Activated CD8-positive, alpha-beta memory T cell treated with anti-CD3 and anti-CD28 coated beads, Interleukin-2, amount 10 ng/mL, durations not matched to agents 7 days and 5 days (primary cell): Measurements from ENCODE around the gene CAPZB. TPM values are rescaled to one million over a fixed set of nuclear protein-coding genes. Genes with fewer than 3 reads are reported as not detected.
A peak's percentile ranks its signal among the peaks of the same experiment; 100 is the strongest.

Experiments used
- ATAC-seq: fragments of 150-1000 bp; cut with Tn5 transposase; one replicate; pipeline ENCODE4 v1.10.0; 2021; ENCODE audit warnings: moderate library complexity
- CTCF ChIA-PET: fragments of 350-600 bp; sonication (Branson Sonifier 250); formaldehyde crosslinking; loops from one replicate; lab custom pipeline; 2021; ENCODE audit warnings: antibody characterized with exemption; lab: Charles Lee
- DNase-seq: peaks from one replicate; pipeline ENCODE4 v3.0.0-alpha.2; 2020
- H3K27ac Mint-ChIP-seq: one replicate; pipeline ENCODE4 v1.8.0; 2021; ENCODE audit warnings: mild to moderate bottlenecking, mixed read lengths
- H3K27me3 Mint-ChIP-seq: one replicate; pipeline ENCODE4 v1.8.0; 2021; ENCODE audit warnings: mixed read lengths
- H3K36me3 Mint-ChIP-seq: one replicate; pipeline ENCODE4 v1.8.0; 2021; ENCODE audit warnings: mild to moderate bottlenecking, mixed read lengths
- H3K4me1 Mint-ChIP-seq: one replicate; pipeline ENCODE4 v1.8.0; 2021; ENCODE audit warnings: mixed read lengths
- H3K4me3 Mint-ChIP-seq: one replicate; pipeline ENCODE4 v1.8.0; 2021; ENCODE audit warnings: mild to moderate bottlenecking, moderate library complexity, mixed read lengths
- H3K9me3 Mint-ChIP-seq: one replicate; pipeline ENCODE4 v1.8.0; 2022; ENCODE audit warnings: low read depth, mixed read lengths
- total RNA-seq, 2 experiments: library from RNA; stranded (reverse); gene quantifications; one replicate each; pipeline ENCODE4 v1.2.3, GENCODE V29; 2021

The CAPZB gene
- total RNA-seq, 2 experiments from 2014 or later = 411 to 427 TPM

GRCh38 chr1:19461220-19461554, 24.2 kb downstream of the CAPZB start:
- ATAC-seq (no peak), DNase-seq (no peak)
- Mint-ChIP-seq H3K27me3 (no peaks in the 10 kb centered on the region), H3K4me3 (no peak overlapping the region), H3K4me1 (peaks cover 79% of the 10 kb centered on the region), H3K27ac (no peak overlapping the region), H3K9me3 (no peaks in the 10 kb centered on the region), H3K36me3 (peaks cover 37% of the 10 kb centered on the region)
- CTCF ChIA-PET = interaction anchor here (0.7 to 5.0 kb wide), 9 partner anchors 11 to 191 kb away, joined by 3 to 20 read pairs (median 3); no protein-coding TSS in a partner anchor

GRCh38 chr1:19460535-19461219, 24.7 kb downstream of the CAPZB start:
- CTCF ChIA-PET = interaction anchor here (0.7 to 5.0 kb wide), 10 partner anchors 12 to 192 kb away, joined by 3 to 20 read pairs (median 3); no protein-coding TSS in a partner anchor
- Mint-ChIP-seq H3K9me3 (no peaks in the 10 kb centered on the region), H3K27me3 (no peaks in the 10 kb centered on the region), H3K36me3 (peaks cover 36% of the 10 kb centered on the region), H3K4me3 (no peak overlapping the region), H3K27ac (peak overlapping the region; percentile 13), H3K4me1 (peaks cover 78% of the 10 kb centered on the region)
- DNase-seq (no peak), ATAC-seq (no peak)

GRCh38 chr1:19458815-19459417, 26.4 kb downstream of the CAPZB start:
- H3K36me3 Mint-ChIP-seq = peaks cover 26% of the 10 kb centered on the region
- no peak overlapping the region for H3K4me3 Mint-ChIP-seq
- no peak for DNase-seq
- H3K27ac Mint-ChIP-seq = peak overlapping the region; percentile 45
- H3K9me3 Mint-ChIP-seq = no peaks in the 10 kb centered on the region
- no peaks in the 10 kb centered on the region for H3K27me3 Mint-ChIP-seq
- peaks cover 76% of the 10 kb centered on the region for H3K4me1 Mint-ChIP-seq
- ATAC-seq = no peak
- CTCF ChIA-PET = no interaction called here

- H3K36me3 Mint-ChIP-seq = peaks cover 20% of the 10 kb centered on the region
- H3K27me3 Mint-ChIP-seq = no peaks in the 10 kb centered on the region
- no peak overlapping the region for H3K27ac Mint-ChIP-seq
- ATAC-seq (no peak), DNase-seq (no peak)
- no peak overlapping the region for H3K4me3 Mint-ChIP-seq
- H3K9me3 Mint-ChIP-seq = no peaks in the 10 kb centered on the region
- CTCF ChIA-PET = interaction anchor here (1.1 to 1.4 kb wide), 3 partner anchors 8 to 247 kb away, joined by 3 read pairs; no protein-coding TSS in a partner anchor
- H3K4me1 Mint-ChIP-seq = peaks cover 66% of the 10 kb centered on the region
These were observed 27.7 kb downstream of the CAPZB start for GRCh38 chr1:19457607-19458006.

GRCh38 chr1:19456968-19457441, 28.3 kb downstream of the CAPZB start:
- Mint-ChIP-seq H3K4me3 (no peak overlapping the region), H3K4me1 (peaks cover 63% of the 10 kb centered on the region), H3K27me3 (no peaks in the 10 kb centered on the region), H3K27ac (no peak overlapping the region), H3K9me3 (no peaks in the 10 kb centered on the region), H3K36me3 (peaks cover 20% of the 10 kb centered on the region)
- CTCF ChIA-PET = interaction anchor here (1.2 to 1.4 kb wide), 2 partner anchors 9 to 248 kb away, joined by 3 read pairs; no protein-coding TSS in a partner anchor
- DNase-seq = no peak
- ATAC-seq = no peak

GRCh38 chr1:19455353-19455752, 30.0 kb downstream of the CAPZB start:
- H3K27me3 Mint-ChIP-seq = no peaks in the 10 kb centered on the region
- no peak overlapping the region for H3K27ac Mint-ChIP-seq
- no peaks in the 10 kb centered on the region for H3K9me3 Mint-ChIP-seq
- no peak for DNase-seq
- H3K4me3 Mint-ChIP-seq = no peak overlapping the region
- no peak for ATAC-seq
- CTCF ChIA-PET = no interaction called here
- H3K36me3 Mint-ChIP-seq = peaks cover 15% of the 10 kb centered on the region
- peaks cover 52% of the 10 kb centered on the region for H3K4me1 Mint-ChIP-seq

DNA sequence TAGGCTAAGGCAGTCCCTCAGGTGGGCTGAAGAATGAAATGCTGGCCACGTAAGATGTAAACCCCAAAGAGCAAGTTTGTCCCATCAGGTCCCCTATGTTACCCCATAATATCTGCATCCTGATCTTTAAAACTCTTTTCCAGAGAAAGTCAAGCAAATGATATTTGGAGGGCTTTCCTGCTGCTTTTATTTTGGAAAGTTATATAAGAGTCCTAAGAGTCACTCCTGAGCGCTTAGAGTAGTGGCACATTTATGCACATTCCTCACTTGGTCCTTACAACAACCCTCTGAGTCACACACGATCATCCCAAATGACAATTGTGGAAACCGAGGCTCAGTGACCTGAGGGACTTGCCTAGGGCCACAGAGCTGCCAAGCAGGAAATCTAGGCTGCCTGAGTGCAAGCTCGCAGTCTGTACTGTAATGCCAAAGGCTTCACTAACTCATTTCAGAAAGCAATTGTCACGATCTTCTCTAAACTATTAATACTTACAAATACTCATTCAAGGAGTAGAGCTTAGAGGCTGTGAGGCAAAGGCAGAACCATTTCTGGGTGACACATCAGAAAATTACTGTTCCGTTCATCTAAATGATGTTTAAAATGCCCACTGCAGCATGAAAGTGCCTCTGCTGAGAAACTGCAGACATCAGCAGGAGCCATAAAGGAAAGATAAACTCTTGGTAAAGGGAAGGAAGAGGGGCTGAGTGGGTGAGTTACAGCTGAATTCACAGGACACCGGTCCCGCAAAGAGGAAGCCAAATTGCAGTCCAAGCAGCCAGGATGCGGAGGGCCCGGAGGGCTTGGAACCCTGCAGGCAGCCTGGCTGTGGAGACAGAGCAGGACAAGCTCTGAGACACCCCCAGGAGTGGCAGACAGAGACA, 30.8 kb downstream of the CAPZB start:
- no peaks in the 10 kb centered on the region for H3K9me3 Mint-ChIP-seq
- CTCF ChIA-PET = no interaction called here
- H3K36me3 Mint-ChIP-seq = peaks cover 10% of the 10 kb centered on the region
- H3K27ac Mint-ChIP-seq = no peak overlapping the region
- DNase-seq (no peak), ATAC-seq (no peak)
- H3K4me3 Mint-ChIP-seq = no peak overlapping the region
- peaks cover 48% of the 10 kb centered on the region for H3K4me1 Mint-ChIP-seq
- H3K27me3 Mint-ChIP-seq = no peaks in the 10 kb centered on the region

DNA sequence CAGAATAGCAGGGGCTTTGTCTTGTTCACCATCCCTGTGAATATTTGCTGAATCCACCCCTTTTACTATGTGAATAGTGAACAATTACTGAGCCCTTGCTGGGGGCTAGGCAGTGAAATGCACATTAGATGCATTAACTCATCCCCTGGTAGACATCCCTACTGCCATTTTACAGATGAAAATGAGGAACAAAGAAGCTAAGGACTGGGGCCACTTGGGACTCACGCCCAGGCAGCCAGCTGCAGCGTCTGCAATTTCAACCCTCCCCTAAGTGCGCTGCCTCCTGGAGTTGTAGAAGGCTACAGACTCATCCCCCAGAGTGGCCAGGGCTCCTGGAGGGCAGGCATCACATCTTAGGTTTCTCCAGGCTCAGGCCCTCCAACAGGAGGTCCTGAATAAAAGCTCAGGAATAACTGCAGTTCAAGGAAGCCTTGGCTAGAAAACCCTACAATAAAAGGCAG, 31.6 kb downstream of the CAPZB start:
- Mint-ChIP-seq H3K9me3 (no peaks in the 10 kb centered on the region), H3K27me3 (no peaks in the 10 kb centered on the region), H3K4me1 (peaks cover 49% of the 10 kb centered on the region), H3K27ac (no peak overlapping the region), H3K4me3 (no peak overlapping the region), H3K36me3 (peaks cover 12% of the 10 kb centered on the region)
- CTCF ChIA-PET = no interaction called here
- DNase-seq (no peak), ATAC-seq (no peak)

- Mint-ChIP-seq H3K27me3 (no peaks in the 10 kb centered on the region), H3K27ac (no peak overlapping the region), H3K36me3 (peaks cover 12% of the 10 kb centered on the region), H3K4me3 (no peak overlapping the region), H3K9me3 (no peaks in the 10 kb centered on the region), H3K4me1 (peaks cover 54% of the 10 kb centered on the region)
- ATAC-seq (no peak), DNase-seq (no peak)
- CTCF ChIA-PET = no interaction called here
These were observed 33.1 kb downstream of the CAPZB start for GRCh38 chr1:19452221-19452663.

- H3K4me1 Mint-ChIP-seq = peaks cover 52% of the 10 kb centered on the region
- peaks cover 12% of the 10 kb centered on the region for H3K36me3 Mint-ChIP-seq
- no peak overlapping the region for H3K27ac Mint-ChIP-seq
- H3K9me3 Mint-ChIP-seq = no peaks in the 10 kb centered on the region
- ATAC-seq = no peak
- H3K27me3 Mint-ChIP-seq = no peaks in the 10 kb centered on the region
- DNase-seq = no peak
- CTCF ChIA-PET = interaction anchor here (0.5 kb wide), 1 partner anchor 199 kb away, joined by 3 read pairs; no protein-coding TSS in a partner anchor
- no peak overlapping the region for H3K4me3 Mint-ChIP-seq
These were observed 34.4 kb downstream of the CAPZB start for GRCh38 chr1:19450811-19451515.

DNA sequence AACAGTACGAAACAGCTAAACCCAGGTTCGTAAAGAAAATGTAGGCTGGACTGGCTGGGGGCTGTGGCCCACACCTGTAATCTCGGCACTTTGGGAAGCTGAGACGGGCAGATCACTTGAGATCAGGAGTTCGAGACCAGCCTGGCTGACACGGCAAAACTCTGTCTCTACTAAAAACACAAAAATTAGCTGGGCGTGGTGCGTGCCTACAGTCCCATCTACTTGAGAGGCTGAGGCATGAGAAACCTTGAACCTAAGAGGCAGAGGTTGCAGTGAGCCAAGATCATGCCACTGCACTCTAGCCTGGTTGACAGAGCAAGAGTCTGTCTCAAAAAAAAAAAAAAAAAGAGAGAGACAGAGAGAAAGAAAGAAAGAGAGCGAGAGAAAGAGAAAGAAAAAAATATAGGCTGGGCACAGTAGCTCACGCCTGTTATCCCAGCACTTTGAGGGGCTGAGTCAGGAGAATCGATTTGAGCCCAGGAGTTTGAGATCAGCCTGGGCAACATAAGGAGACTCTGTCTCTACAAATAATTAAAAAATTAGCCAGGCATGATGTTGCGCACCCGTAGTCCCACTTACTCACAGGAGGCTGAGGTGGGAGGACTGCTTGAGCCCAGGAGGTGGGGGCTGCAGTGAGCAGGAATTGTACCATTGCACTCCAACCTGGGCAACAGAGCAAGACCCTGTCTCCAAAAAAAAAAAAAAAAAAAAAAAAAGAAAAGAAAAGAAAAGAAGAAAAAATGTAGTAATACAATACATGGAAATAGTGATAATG, 35.7 kb downstream of the CAPZB start:
- H3K4me3 Mint-ChIP-seq = no peak overlapping the region
- no peak for DNase-seq
- CTCF ChIA-PET = interaction anchor here (1.4 kb wide), 1 partner anchor 212 kb away, joined by 3 read pairs; no protein-coding TSS in a partner anchor
- ATAC-seq = no peak
- H3K27ac Mint-ChIP-seq = no peak overlapping the region
- no peaks in the 10 kb centered on the region for H3K27me3 Mint-ChIP-seq
- H3K9me3 Mint-ChIP-seq = no peaks in the 10 kb centered on the region
- peaks cover 50% of the 10 kb centered on the region for H3K4me1 Mint-ChIP-seq
- peaks cover 12% of the 10 kb centered on the region for H3K36me3 Mint-ChIP-seq
